Sigmoid colon (tissue), 4 donors: ENCODE results near the gene IGSF21.

Experiments used
- POLR2AphosphoS5 ChIP-seq, 4 donors: sonication (generic); formaldehyde crosslinking; IDR thresholded peaks; one replicate each; pipeline ENCODE4 v1.6.1; 2017; ENCODE audit warnings: antibody characterized with exemption in 4 of 4
- TF ChIP-seq, protein P1 (sequence below), 4 experiments: fragments of 450-650 bp in 3 of 4; fragments of 200-600 bp in 1 of 4; IDR thresholded peaks; one replicate each; pipeline ENCODE4 v1.5.1; 2016 to 2019; ENCODE audit warnings: antibody characterized with exemption in 4 of 4, mild to moderate bottlenecking in 3 of 4, moderate library complexity in 2 of 4

DNA sequence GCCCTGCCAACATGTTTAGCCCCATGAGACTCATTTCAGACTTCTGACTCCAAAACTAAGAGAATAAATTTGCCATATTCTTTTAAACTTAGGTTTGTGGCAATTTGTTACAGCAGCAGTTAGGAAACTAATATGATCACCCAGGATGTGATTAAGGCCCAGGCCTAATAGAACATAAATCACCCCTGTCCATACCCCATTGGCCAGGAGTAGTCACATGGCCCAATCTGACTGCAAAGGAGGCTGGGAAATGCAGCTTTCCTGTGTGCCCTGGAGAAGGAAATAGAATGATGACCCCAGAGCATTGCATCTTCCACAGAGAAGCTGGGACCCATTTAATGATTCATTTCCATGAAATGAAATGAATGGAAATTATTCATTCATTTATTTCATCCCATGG is 272.7 kb downstream of the IGSF21 start:
- no peak for TF ChIP-seq POLR2AphosphoS5 (IDR thresholded peaks at IDR 0.05)
- TF ChIP-seq, protein P1, sequence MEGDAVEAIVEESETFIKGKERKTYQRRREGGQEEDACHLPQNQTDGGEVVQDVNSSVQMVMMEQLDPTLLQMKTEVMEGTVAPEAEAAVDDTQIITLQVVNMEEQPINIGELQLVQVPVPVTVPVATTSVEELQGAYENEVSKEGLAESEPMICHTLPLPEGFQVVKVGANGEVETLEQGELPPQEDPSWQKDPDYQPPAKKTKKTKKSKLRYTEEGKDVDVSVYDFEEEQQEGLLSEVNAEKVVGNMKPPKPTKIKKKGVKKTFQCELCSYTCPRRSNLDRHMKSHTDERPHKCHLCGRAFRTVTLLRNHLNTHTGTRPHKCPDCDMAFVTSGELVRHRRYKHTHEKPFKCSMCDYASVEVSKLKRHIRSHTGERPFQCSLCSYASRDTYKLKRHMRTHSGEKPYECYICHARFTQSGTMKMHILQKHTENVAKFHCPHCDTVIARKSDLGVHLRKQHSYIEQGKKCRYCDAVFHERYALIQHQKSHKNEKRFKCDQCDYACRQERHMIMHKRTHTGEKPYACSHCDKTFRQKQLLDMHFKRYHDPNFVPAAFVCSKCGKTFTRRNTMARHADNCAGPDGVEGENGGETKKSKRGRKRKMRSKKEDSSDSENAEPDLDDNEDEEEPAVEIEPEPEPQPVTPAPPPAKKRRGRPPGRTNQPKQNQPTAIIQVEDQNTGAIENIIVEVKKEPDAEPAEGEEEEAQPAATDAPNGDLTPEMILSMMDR (IDR thresholded peaks at IDR 0.05), result no peak
